DOHH2 (cell line): ENCODE measurements around the gene DPP7.

ENCODE experiments used
- H3F3A ChIP-seq: fragments of 200-600 bp; sonication (generic), shearing (Covaris generic); 2 replicates; pipeline ENCODE4 v1.6.0; 2016; ENCODE audit warnings: antibody characterized with exemption, mild to moderate bottlenecking; ENCODE audit not compliant: control insufficient read depth, insufficient read depth
- H3K27ac ChIP-seq: fragments of 200-600 bp; sonication (generic); 2 replicates; pipeline ENCODE4 v1.5.1; 2014; ENCODE audit warnings: low read depth, mild to moderate bottlenecking, low read length, moderate library complexity
- H3K27me3 ChIP-seq: fragments of 200-600 bp; sonication (generic); 2 replicates; pipeline ENCODE4 v1.6.1; 2014; ENCODE audit warnings: mild to moderate bottlenecking, low read length, mixed read lengths; ENCODE audit not compliant: control insufficient read depth
- H3K36me3 ChIP-seq: fragments of 200-600 bp; sonication (generic); 2 replicates; pipeline ENCODE4 v1.6.1; 2014; ENCODE audit warnings: mild to moderate bottlenecking, low read length, moderate library complexity, mixed read lengths; ENCODE audit not compliant: control insufficient read depth
- H3K4me1 ChIP-seq: fragments of 200-600 bp; sonication (generic); 2 replicates; pipeline ENCODE4 v1.6.1; 2014; ENCODE audit warnings: mild to moderate bottlenecking, low read length, mixed read lengths; ENCODE audit not compliant: control insufficient read depth
- H3K4me2 ChIP-seq: fragments of 200-600 bp; sonication (generic); 2 replicates; pipeline ENCODE4 v1.6.0; 2014; ENCODE audit warnings: mild to moderate bottlenecking, low read length, moderate library complexity
- H3K4me3 ChIP-seq: fragments of 200-600 bp; sonication (generic); 2 replicates; pipeline ENCODE4 v1.5.1; 2014; ENCODE audit warnings: mild to moderate bottlenecking, low read length, mixed read lengths
- H3K79me2 ChIP-seq: fragments of 200-600 bp; sonication (generic); 2 replicates; pipeline ENCODE4 v1.6.1; 2014; ENCODE audit warnings: mild to moderate bottlenecking, low read length, mixed read lengths; ENCODE audit not compliant: control insufficient read depth
- H3K9me2 ChIP-seq: fragments of 200-600 bp; sonication (generic); replicated peaks from 2 replicates; pipeline ENCODE4 v1.6.1; 2014; ENCODE audit warnings: mild to moderate bottlenecking, low read length, mixed read lengths; ENCODE audit not compliant: control insufficient read depth
- H3K9me3 ChIP-seq: fragments of 200-600 bp; sonication (generic); 2 replicates; pipeline ENCODE4 v1.6.1; 2014; ENCODE audit warnings: antibody characterized with exemption, low read length, mixed read lengths; ENCODE audit not compliant: control insufficient read depth, insufficient read depth
- H4K20me1 ChIP-seq: fragments of 200-600 bp; sonication (generic); 2 replicates; pipeline ENCODE4 v1.6.0; 2014; ENCODE audit warnings: low read depth, mild to moderate bottlenecking, antibody characterized with exemption, low read length, moderate library complexity; ENCODE audit not compliant: control insufficient read depth, insufficient read depth
- CTCF ChIP-seq: fragments of 200-600 bp; sonication (generic); IDR thresholded peaks from one replicate; pipeline ENCODE4 v1.5.1; 2014; ENCODE audit warnings: antibody characterized with exemption, mild to moderate bottlenecking, low read depth, low read length; ENCODE audit not compliant: poor library complexity, severe bottlenecking
- EZH2phosphoT487 ChIP-seq: fragments of 200-600 bp; sonication (generic); IDR thresholded peaks from 2 replicates; pipeline ENCODE4 v1.6.1; 2017; ENCODE audit warnings: borderline replicate concordance, mild to moderate bottlenecking, antibody characterized with exemption, low read length, moderate library complexity, mixed read lengths

The DPP7 gene

GRCh38 chr9:137114613-137115393, at the start of gene DPP7:
Gene DPP7 (minus strand): TSS chr9:137114733. CDS start chr9:137114713, 20 bp downstream.
- Histone ChIP-seq H3K4me1 (peaks cover 41% of the 10 kb centered on the region), H3K27ac (peak within 1 kb of the TSS; percentile 42), H4K20me1 (no peaks in the 10 kb centered on the region), H3K4me2 (peak within 1 kb of the TSS; percentile 99), H3K27me3 (no peaks in the 10 kb centered on the region), H3K9me2 (no peaks in the 10 kb centered on the region), H3K4me3 (peak within 1 kb of the TSS; percentile 83), H3K9me3 (no peaks in the 10 kb centered on the region), H3K36me3 (peaks cover 35% of the 10 kb centered on the region), H3F3A (peaks cover 5% of the 10 kb centered on the region; the same call in 1 of the 2 replicates), H3K79me2 (peaks cover 26% of the 10 kb centered on the region)
- no peak for TF ChIP-seq CTCF
- no peak for TF ChIP-seq EZH2phosphoT487

GRCh38 chr9:137163805-137164204, 49.3 kb upstream of the DPP7 start:
- Histone ChIP-seq H3K9me2 (no peaks in the 10 kb centered on the region), H3K27ac (no peak overlapping the region), H3K27me3 (peaks cover 33% of the 10 kb centered on the region), H3K79me2 (no peaks in the 10 kb centered on the region), H4K20me1 (no peaks in the 10 kb centered on the region), H3K4me2 (no peak overlapping the region), H3K4me1 (peaks cover 17% of the 10 kb centered on the region), H3K36me3 (no peaks in the 10 kb centered on the region), H3K9me3 (no peaks in the 10 kb centered on the region), H3K4me3 (no peak overlapping the region), H3F3A (no peaks in the 10 kb centered on the region)
- TF ChIP-seq CTCF (no peak), EZH2phosphoT487 (no peak)

- Histone ChIP-seq H3K4me3 (no peak overlapping the region), H3K9me2 (no peaks in the 10 kb centered on the region), H3K79me2 (no peaks in the 10 kb centered on the region), H3K27me3 (peaks cover 33% of the 10 kb centered on the region), H3K9me3 (no peaks in the 10 kb centered on the region), H3K36me3 (no peaks in the 10 kb centered on the region), H3K4me1 (peaks cover 19% of the 10 kb centered on the region), H3K27ac (no peak overlapping the region), H3K4me2 (no peak overlapping the region), H4K20me1 (no peaks in the 10 kb centered on the region), H3F3A (no peaks in the 10 kb centered on the region)
- no peak for TF ChIP-seq EZH2phosphoT487
- no peak for TF ChIP-seq CTCF
These were observed 48.8 kb upstream of the DPP7 start for GRCh38 chr9:137163365-137163715.
